Measurements from ENCODE around the gene ZNRF1. TPM values are rescaled to one million over a fixed set of nuclear protein-coding genes. Genes with fewer than 3 reads are reported as not detected.
A peak's percentile ranks its signal among the peaks of the same experiment; 100 is the strongest.

Gene ZNRF1
- total and polyA plus RNA-seq, 2 of the 4 experiments (the other 2 are of a cell fraction), result 8.2 to 20.7 TPM

- dilution Hi-C loops (cut with HindIII; ENCODE audit: low sequenced_read_pairs, unreplicated experiment) (no loop called here), in situ Hi-C loops (cut with MboI; ENCODE audit: low sequenced_read_pairs) (no loop called here), intact Hi-C loops (cut with micrococcal nuclease) (no loop called here)
- Histone ChIP-seq H3K9me3 (ENCODE audit: control insufficient read depth, insufficient read depth, low read length) (peaks cover 4% of the 10 kb centered on the region), H3K4me3 (ENCODE audit: insufficient read depth, low read depth, low read length) (no peak overlapping the region), H3K56ac (ENCODE audit: extremely low read depth, insufficient read depth, low read length) (no peak overlapping the region), H3K4me1 (ENCODE audit: control insufficient read depth, insufficient read depth, low read length) (peaks cover 21% of the 10 kb centered on the region), H3K18ac (ENCODE audit: low read depth, low read length) (peak overlapping the region; percentile 46; the same call in 1 of the 2 replicates), H2BK15ac (ENCODE audit: low read depth, low read length) (no peak overlapping the region), H4K8ac (ENCODE audit: low read depth in 2 of 2, low read length in 2 of 2) (0 out of 4 replicates have a peak overlapping the region, but pooled peaks of 1 of the 2 experiments have one; percentile 9), H3K4me2 (ENCODE audit: low read depth, low read length) (no peak overlapping the region), H2AFZ (replicated peaks; ENCODE audit: low read length, poor library complexity) (no peak overlapping the region), H3K23ac (ENCODE audit: low read depth, low read length) (no peak overlapping the region), H4K20me1 (ENCODE audit: insufficient read depth, low read length) (peaks cover 9% of the 10 kb centered on the region; the same call in 1 of the 2 replicates), H4K5ac (ENCODE audit: low read depth, low read length) (peak overlapping the region; percentile 49; the same call in 1 of the 2 replicates), H2BK20ac (ENCODE audit: low read depth, low read length) (peak overlapping the region; percentile 27; the same call in 1 of the 2 replicates), H3K27me3 (ENCODE audit: control insufficient read depth, insufficient read depth, low read length) (no peaks in the 10 kb centered on the region), H2BK120ac (ENCODE audit: low read depth, low read length) (no peak overlapping the region), H3K9ac (ENCODE audit: low read depth, low read length) (no peak overlapping the region), H3K27ac (ENCODE audit: insufficient read depth, low read length) (no peak overlapping the region), H3K79me1 (ENCODE audit: low read depth in 1 of 2, low read length in 2 of 2) (peaks cover 30 to 61% of the 10 kb centered on the region in 2 experiments), H2BK5ac (ENCODE audit: low read depth, low read length, poor library complexity, severe bottlenecking) (no peak overlapping the region), H4K91ac (ENCODE audit: insufficient read depth, low read depth, low read length) (no peak overlapping the region), H2AK5ac (ENCODE audit: low read depth, low read length) (no peak overlapping the region), H2AK9ac (replicated peaks; ENCODE audit: low read depth, low read length, poor library complexity) (no peak overlapping the region), H3K4ac (ENCODE audit: low read depth, low read length) (no peak overlapping the region; the same call in 1 of the 2 replicates), H3K14ac (replicated peaks; ENCODE audit: low read depth, low read length) (no peak overlapping the region), H3K9me1 (ENCODE audit: insufficient read depth, low read length) (peaks cover 8% of the 10 kb centered on the region; the same call in 1 of the 2 replicates), H3K36me3 (ENCODE audit: control insufficient read depth, insufficient read depth, low read length) (no peaks in the 10 kb centered on the region)
- POLR2A ChIA-PET (ENCODE audit: unreplicated experiment), result no interaction called here
- no CpG with 5 or more reads among the region's 3 CpGs for WGBS, 2 experiments (ENCODE audit: extremely low coverage in 2 of 2, insufficient read length in 1 of 2)
- no TSS peak for BruUV-seq (replicated peaks)
- TF ChIP-seq MAZ (IDR thresholded peaks at IDR 0.05; ENCODE audit: borderline replicate concordance, low read depth, low read length), result no peak
- TF ChIP-seq SMC3 (IDR thresholded peaks at IDR 0.05; ENCODE audit: low read depth, low read length), result no peak
- TF ChIP-seq FOS (IDR thresholded peaks at IDR 0.05; ENCODE audit: low read depth, low read length), result no peak
- DNase-seq (no peak), ATAC-seq (ENCODE audit: low read depth) (no peak)
- CTCF ChIA-PET, result no interaction called here
Measured at GRCh38 chr16:75024182-75024581, 25.4 kb downstream of the ZNRF1 start.
